GM12873 (cell line): ENCODE results near the gene HPSE2.

Source experiments
- TF ChIP-seq, protein P1 (sequence below): IDR thresholded peaks from 2 replicates; pipeline ENCODE4 v1.5.1; 2012; ENCODE audit warnings: low read depth, mild to moderate bottlenecking, moderate library complexity, low read length, control low read depth; ENCODE audit not compliant: insufficient read depth; ENCODE audit errors: missing control alignments

HPSE2 gene

DNA sequence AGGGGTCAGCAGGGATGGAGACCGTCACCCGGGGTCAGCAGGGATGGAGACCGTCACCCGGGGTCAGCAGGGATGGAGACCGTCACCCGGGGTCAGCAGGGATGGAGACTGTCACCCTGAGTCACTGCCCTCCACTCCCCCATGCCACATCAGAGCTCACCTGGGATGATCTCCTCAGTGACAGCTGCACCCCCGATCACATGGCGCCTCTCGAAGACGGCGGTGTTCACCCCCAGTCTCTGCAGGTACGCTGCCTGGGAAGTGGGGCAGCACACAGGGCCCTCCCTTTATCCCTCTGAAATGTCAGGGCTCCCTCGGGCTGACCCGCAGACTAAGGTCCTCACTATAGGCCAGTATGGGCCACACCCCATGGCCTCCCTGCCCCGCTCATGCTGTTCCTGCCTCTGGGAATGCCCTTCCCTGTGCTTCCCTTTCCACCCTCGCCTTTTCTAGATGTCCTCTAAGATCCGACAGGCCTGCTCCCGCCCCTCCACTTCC, 827.9 kb downstream of the HPSE2 start:
- TF ChIP-seq, protein P1, sequence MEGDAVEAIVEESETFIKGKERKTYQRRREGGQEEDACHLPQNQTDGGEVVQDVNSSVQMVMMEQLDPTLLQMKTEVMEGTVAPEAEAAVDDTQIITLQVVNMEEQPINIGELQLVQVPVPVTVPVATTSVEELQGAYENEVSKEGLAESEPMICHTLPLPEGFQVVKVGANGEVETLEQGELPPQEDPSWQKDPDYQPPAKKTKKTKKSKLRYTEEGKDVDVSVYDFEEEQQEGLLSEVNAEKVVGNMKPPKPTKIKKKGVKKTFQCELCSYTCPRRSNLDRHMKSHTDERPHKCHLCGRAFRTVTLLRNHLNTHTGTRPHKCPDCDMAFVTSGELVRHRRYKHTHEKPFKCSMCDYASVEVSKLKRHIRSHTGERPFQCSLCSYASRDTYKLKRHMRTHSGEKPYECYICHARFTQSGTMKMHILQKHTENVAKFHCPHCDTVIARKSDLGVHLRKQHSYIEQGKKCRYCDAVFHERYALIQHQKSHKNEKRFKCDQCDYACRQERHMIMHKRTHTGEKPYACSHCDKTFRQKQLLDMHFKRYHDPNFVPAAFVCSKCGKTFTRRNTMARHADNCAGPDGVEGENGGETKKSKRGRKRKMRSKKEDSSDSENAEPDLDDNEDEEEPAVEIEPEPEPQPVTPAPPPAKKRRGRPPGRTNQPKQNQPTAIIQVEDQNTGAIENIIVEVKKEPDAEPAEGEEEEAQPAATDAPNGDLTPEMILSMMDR = no peak
